GM18867 (cell line): ENCODE measurements around the gene PDIA2.
"Not testable (repeated sequence)": the region's sequence is repeated elsewhere in the genome, so short reads cannot be mapped to it uniquely, and the experiment has no call there.

ENCODE experiments used
- ATAC-seq: cut with Tn5 transposase; IDR thresholded peaks from one replicate; pipeline ENCODE4 v1.9.1; 2021; ENCODE audit warnings: mild to moderate bottlenecking, moderate library complexity; ENCODE audit not compliant: unreplicated experiment

The PDIA2 gene, protein sequence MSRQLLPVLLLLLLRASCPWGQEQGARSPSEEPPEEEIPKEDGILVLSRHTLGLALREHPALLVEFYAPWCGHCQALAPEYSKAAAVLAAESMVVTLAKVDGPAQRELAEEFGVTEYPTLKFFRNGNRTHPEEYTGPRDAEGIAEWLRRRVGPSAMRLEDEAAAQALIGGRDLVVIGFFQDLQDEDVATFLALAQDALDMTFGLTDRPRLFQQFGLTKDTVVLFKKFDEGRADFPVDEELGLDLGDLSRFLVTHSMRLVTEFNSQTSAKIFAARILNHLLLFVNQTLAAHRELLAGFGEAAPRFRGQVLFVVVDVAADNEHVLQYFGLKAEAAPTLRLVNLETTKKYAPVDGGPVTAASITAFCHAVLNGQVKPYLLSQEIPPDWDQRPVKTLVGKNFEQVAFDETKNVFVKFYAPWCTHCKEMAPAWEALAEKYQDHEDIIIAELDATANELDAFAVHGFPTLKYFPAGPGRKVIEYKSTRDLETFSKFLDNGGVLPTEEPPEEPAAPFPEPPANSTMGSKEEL

DNA sequence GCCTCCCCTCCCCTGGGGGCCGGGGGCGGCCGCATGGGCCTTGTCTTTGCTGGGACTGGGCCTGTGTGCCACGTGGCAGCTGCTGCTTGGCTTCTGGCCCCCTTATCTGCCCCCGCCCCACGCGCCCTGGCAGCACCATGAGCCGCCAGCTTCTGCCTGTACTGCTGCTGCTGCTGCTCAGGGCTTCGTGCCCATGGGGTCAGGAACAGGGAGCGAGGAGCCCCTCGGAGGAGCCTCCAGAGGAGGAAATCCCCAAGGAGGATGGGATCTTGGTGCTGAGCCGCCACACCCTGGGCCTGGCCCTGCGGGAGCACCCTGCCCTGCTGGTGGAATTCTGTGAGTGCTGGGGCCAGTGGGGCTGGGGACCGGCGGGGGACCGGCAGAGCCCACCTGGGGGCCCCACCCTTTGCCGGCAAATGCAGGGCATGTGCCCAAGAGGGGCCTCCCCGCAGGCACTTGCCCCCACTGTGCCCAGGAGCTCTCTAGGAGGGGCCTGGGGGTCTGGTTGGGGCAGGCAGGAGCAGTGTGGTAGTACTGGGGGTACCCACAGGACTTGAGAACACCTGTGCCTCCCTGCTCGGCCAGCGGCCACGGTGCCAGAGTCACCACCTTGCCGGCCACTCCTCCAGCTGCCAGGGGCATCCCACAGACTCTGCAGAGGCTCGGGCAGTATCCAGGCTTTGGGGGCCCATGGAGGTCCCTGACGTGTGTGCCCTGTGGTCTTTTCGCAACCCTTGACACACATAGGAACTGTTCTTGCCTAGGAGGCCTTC is at the start of gene PDIA2:
TSS of gene PDIA2 (plus strand) at position 132 of the 773 bp plus-strand sequence. CDS start at position 138, 6 bp downstream.
- no peak for ATAC-seq

DNA sequence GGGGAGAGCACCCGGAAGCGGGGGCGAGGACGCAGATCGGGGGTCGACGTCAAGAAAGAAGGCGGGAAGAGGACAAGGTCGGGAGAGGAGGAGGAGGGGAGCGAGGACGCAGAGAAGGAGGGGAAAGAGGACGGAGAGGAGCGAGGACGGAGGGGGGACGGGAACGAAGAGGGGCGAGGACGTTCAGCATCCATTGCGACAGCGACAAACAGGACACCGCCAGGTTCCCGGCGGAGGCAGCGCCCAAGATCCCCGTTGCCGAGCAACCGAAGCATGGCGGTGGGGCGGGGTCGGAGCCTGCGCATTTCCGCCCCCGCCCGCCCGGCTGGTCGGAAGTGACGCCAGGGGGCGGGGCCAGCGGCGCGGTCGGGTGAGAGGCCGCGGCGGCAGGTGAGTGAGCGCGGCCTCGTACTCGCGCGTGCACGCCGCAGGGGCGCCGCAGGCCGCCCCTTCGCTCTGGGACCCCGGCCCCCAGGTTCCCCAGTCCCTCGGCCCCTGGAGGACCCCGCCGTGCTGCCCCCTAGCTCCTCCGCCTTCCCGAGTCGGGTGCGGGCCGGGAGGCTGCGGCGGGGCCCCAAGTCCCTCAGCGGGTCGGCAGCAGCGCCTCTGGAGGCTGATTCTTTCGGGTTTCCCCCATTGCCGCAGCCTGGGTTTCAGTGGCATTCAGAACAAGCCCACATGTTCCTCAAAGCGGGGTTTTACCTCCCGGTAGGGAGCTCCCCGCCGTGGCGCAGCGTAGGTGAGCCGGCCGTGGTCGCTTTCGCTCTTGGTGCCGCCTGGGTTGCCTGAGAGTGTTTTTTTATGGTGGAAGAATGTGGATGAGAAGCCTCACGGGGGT is 48.3 kb upstream of the PDIA2 start, which contains the start of gene FAM234A:
TSS of gene FAM234A (plus strand) at position 354 of the 838 bp plus-strand sequence. CDS start 19,593 bp downstream, outside the sequence.
- peak; percentile 80 for ATAC-seq

DNA sequence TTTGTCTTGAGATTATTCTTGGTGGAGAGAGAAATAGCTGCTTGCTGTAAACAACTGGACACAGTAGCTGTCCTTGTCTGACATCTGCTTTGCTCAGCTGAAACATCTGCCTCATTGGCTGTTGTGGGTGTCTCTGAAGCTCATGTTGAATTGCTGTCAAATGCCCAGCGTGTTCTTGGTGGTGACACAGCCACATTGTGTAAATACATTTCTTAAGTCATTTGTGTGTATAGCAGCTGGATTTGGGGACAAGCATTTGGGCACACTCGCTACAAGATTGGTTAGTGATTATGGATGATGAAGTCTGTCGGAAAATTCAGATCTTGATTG is 43.1 kb upstream of the PDIA2 start:
- no peak for ATAC-seq

DNA sequence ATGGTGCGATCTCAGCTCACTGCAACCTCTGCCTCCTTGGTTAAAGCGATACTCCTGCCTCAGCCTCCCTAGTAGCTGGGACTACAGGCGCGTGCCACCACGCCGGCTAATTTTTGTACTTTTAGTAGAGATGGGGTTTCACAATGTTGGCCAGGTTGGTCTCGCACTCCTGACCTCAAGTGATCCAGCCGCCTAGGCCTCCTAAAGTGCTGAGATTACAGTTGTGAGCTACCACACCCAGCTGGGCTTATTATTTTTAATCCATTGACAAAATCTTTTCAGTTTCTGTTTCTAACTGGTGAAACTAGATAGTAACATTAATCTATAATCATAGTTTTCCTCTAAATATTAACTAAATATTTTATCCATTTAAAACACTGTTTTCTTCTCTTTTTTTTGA is 42.4 kb upstream of the PDIA2 start:
- no peak for ATAC-seq

DNA sequence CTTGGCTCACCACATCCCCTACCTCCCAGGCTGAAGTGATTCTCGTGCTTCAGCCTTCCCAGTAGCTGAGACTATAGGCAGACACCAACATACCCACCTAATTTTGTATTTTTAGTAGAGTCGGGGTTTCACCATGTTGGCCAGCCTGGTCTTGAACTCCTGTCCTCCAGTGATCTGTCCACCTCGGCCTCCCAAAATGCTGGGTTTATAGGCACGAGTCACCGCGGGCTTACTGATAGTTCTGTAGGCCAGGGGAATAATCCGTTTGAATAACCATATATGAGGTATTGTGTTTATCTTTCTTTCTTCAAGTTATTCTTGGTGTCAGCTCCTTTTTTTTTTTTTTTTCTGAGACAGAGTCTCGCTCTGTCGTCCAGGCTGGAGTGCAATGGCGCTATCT is 40.7 kb upstream of the PDIA2 start:
- no peak for ATAC-seq

DNA sequence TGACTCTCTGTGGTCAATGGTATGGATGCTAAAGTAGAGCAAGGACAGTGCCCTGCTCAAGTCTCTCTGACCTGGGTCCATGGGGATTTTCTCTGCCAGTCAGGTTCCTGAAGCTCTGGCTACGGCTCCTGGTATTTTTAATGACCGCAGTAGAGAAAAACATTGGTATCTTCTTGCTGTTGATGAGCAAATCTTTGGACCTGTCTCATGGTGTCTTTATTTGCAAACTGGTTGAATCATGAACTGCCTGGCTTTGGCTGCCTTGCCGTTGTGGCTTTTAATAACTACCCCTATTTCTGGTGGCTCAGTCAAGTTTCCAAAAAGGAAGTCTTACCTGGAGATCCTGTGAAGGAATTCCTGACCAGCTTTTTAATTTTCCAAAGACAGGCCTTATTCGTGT is 39.6 kb upstream of the PDIA2 start:
- no peak for ATAC-seq

DNA sequence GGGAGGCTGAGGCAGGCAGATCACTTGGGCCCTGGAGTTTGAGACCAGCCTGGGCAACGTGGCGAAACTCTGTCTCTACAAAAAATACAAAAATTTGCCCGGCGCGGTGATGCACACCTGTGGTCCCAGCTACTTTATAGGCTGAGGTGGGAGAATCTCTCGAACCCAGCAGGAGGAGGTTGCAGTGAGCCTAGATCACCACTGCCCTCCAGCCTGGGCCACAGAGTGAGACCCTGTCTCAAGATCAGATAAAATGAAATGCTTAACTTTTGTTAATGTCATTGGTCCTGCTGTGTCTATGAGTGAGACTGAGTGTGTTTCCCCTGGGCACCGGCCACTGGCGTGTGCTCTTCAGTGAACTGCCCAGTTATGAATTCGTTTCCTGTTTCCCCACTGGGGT is 37.9 kb upstream of the PDIA2 start:
- ATAC-seq, result no peak

DNA sequence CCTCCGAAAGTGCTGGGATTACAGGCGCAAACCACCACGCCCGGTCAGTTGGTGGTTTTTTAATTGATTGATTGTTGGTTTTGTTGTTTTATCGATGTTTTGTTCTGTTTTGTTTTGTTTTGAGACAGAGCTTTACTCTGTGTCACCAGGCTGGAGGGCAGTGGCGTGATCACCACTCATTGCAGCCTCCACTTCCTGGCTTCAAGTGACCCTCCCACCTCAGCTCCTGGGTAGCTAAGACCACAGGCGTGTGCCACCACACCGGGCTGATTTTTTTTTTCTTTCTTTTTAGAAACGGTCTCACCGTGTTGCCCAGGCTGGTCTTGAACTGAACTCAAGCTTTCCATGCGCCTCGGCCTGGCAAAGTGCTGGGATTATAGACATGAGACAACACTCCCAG is 35.9 kb upstream of the PDIA2 start:
- no peak for ATAC-seq

DNA sequence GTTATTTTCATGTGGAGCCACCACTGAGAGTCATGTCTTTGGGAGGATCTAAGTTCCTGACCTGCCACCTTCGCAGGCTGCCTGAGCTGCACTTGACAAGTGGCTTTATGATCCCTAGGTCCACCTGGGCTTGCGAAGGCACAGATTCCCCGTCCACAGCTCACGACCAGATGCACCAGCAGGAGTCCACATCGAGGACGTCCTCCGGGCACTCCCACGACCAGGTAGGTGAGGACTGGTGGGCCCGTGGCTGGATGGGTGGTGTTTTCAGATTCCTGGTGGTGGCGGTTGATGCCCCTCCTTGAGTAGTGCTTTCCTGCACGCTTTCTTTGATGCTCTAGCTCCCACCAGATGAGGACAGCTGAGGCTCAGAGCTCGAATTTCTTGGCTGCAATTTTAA is 33.5 kb upstream of the PDIA2 start:
- no peak for ATAC-seq

DNA sequence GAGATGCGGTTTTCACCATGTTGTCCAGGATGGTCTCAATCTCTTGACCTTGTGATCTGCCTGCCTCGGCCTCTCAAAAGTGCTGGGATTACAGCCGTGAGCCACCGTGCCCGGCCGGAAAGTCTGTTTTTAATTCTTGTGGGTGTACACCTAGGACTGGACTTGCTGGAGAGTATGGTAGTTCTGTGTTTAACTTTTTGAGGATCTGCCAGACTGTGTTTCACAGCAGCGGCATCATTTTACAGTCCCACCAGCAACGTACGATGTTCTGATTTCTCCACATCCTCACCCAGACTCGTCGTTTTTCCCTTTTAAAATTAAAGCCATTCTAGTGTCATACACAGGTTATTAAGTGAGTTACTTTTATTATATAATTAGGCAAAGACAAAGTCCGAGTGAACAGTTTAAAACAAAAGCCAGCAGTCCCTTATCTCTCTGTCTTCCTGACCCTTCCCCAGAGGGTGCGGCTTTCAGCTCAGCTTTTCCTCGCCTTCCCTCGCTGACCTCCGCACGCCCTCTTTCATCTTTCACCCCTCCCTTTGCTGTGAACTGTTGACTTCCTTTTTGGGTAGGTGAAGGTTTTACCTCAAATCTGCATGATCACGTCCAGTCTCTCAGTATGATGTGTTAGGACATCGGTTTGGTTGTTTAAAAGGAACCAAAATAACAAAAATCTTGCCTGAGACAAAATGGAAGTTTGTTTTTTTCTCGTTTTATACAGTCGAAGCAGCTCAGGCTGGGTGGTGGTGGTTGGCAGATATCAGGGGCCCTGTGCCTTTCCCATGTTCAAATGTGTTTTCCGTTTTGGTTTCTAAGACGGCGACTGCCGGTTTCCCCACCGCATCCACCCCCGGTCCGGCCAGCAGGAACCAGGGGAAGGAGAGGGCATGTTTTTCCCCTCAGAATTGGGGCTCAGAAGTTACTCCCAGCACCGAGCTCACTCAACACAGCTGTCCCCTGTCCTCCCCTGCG is 30.3 kb upstream of the PDIA2 start:
- no peak for ATAC-seq

DNA sequence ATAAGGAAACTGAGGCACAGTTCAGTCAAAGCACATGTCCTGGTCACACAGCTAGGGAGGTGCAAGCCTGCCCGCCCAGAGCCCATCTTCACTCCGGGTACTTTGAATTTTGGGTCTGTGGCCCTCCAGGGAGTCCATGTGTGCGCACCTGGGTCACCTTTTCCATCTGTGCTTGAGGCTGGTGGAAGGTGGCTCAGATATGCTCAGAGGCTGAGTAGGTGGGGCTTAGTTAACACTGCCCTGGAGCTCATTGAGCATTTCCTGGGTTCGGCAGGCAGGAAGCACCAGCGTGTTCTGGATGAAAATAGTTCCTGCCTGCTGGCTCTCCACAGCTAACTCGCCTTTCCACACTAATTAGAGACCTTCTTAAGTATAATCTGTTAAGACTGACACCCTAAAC is 29.1 kb upstream of the PDIA2 start:
- ATAC-seq, result no peak

DNA sequence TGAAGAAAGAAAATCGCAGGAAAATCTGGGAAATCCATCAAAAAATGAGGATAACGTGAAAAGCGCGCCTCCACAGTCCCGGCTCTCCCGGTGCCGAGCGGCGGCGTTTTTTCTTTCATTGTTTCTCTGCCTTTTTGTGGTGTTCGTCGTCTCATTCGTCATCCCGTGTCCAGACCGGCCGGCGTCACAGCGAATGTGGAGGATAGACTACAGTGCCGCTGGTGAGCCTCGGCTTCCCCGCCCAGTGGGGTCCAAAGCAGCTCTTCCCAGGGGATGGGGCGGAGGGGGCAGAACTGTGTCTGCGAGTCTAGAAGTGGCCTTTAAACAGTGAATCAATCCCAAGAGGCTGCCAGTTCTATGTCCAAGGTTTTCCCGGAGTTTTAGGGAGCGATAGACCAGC is 28.5 kb upstream of the PDIA2 start:
- no peak for ATAC-seq

DNA sequence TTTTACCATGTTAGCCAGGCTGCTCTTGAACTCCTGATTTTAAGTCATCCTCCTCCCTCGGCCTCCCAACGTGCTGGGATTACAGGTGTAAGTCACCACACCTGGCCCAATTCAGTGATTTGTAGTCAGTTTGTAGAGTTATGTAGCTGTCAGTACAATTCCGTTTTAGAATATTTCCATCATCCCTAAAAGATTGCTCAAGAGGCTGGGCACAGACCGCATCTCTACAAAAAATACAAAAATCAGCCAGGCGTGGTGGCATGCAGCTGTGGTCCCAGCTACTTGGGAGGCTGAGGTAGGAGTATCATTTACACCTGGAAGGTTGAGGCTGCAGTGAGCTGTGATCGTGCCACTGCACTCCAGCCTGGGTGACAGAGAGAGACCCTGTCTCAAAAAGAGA is 27.8 kb upstream of the PDIA2 start:
- ATAC-seq, result no peak

DNA sequence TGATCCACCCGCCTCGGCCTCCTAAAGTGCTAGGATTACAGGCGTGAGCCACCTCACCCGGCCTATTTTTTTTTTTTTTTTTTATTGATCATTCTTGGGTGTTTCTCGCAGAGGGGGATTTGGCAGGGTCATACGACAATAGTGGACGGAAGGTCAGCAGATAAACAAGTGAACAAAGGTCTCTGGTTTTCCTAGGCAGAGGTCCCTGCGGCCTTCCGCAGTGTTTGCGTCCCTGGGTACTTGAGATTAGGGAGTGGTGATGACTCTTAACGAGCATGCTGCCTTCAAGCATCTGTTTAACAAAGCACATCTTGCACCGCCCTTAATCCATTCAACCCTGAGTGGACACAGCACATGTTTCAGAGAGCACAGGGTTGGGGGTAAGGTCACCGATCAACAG is 24.9 kb upstream of the PDIA2 start:
- not testable (repeated sequence) for ATAC-seq

DNA sequence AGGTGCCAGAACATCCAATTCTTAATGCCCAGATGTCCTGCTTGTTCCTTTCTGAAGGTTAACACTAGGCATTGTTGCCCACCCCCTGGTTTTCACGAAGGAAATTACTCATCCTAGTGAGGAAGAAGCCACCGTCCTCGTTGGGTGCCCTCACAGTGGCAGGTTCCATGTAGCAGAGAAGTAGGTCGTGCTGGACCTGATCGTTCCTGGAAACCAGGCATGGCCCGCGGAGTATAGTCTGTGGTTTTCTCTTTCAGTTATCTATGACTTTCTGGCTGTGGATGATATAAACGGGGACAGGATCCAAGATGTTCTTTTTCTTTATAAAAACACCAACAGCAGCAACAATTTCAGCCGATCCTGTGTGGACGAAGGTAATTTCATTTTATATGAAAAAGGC is 23.7 kb upstream of the PDIA2 start:
- ATAC-seq, result no peak

DNA sequence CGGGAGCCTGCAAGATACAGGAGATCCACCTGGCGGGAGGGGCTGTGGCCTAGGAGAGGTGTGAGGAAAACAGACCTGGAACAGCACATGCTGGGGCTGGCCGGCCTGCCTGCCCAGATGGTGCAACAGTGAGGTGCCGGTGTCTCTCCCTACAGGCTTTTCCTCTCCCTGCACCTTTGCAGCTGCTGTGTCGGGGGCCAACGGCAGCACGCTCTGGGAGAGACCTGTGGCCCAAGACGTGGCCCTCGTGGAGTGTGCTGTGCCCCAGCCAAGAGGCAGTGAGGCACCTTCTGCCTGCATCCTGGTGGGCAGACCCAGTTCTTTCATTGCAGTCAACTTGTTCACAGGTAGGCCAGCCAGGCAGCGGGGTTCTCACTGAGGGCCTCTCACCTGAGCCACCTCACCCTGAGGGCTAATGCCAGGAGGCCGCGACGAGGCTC is 23.1 kb upstream of the PDIA2 start:
- ATAC-seq, result no peak

DNA sequence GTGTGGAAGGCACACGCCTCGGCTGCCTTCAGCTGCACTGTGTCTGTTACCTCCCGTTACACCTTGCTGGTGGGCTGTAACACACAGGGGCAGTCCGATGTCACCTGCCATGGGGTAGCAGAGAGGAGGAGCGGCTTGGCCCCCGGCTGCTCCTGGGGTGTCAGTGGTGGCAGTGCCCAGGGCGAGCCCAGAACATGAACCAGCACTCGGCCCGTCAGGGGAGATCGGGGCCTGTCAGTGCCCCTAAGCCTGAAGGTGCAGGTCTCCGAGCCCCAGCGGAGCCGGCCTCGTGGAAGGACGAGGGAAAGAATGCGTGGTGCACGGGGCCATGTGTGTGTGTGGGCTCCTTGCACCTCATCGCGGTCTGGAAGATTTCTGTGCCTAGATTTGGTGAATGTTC is 22.6 kb upstream of the PDIA2 start:
- no peak for ATAC-seq

DNA sequence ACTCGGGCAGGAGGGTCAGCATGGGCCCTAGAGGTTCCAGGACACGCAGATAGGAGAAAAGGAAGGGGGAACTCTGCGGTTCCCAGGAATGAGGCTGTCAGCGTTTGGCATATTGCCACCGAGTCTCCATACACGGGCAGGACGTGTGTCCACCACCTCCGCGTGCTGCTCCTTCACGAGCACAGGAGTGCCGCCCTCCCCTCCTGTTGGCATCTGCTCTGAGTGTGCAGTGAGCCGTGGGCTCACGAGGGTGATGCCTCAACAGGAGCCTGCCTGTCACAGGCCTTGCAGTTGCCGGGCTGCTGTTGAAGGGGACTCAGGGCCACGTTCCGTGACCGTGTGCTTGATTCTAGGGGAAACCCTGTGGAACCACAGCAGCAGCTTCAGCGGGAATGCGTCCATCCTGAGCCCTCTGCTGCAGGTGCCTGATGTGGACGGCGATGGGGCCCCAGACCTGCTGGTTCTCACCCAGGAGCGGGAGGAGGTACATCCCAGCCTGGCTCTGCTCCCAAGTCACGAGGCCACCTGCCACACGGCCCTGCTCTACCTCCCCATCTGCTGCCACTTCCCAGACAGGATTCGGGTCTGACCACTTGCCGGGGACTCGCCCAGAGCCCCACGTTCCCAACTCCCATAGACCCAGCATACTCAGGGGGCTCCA is 21.8 kb upstream of the PDIA2 start:
- ATAC-seq, result no peak

DNA sequence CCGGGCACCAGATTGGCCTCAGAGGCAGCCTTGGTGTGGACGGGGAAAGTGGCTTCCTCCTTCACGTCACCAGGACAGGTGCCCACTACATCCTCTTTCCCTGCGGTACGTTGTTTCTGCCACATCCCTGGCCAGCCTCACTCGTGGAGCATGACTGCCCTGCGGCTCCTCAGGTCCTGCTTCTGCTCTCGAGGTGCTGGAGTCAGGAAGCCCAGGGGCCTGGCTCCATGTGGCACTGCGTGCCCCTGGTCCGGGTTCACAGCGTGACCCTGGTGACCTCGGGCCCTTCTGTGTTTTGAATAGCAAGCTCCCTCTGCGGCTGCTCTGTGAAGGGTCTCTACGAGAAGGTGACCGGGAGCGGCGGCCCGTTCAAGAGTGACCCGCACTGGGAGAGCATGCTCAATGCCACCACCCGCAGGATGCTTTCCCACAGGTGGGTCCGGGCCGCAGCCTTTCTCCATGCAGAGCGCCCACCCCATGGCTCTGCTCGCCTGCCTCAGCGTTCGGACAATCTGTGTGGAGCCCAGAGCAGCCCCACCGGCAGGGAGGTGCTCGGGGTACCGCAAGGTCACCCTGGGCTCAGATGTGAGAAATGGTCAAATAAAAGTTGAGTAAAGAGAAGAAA is 20.7 kb upstream of the PDIA2 start:
- no peak for ATAC-seq
